HG03159 (cell line): ENCODE data around the gene B4GALT6.

Experiments
- ATAC-seq: cut with Tn5 transposase; IDR thresholded peaks from one replicate; pipeline ENCODE4 v1.9.1; 2021; ENCODE audit warnings: mild to moderate bottlenecking, moderate library complexity; ENCODE audit not compliant: unreplicated experiment

Gene B4GALT6

GRCh38 chr18:31661965-31662364 lies 22.4 kb downstream of the B4GALT6 start:
- ATAC-seq: no peak

- no peak for ATAC-seq
Observed at GRCh38 chr18:31660763-31661162, 23.6 kb downstream of the B4GALT6 start.

GRCh38 chr18:31659576-31660177 lies 24.7 kb downstream of the B4GALT6 start:
- ATAC-seq: no peak

- ATAC-seq: peak; percentile 70
Observed at GRCh38 chr18:31658670-31659575, 25.5 kb downstream of the B4GALT6 start.

GRCh38 chr18:31657823-31658669 lies 26.3 kb downstream of the B4GALT6 start:
- peak; percentile 77 for ATAC-seq

GRCh38 chr18:31656754-31657153 lies 27.6 kb downstream of the B4GALT6 start:
- ATAC-seq: no peak

- no peak for ATAC-seq
Observed at GRCh38 chr18:31655354-31655753, 29.0 kb downstream of the B4GALT6 start.

GRCh38 chr18:31652877-31653276 lies 31.5 kb downstream of the B4GALT6 start:
- no peak for ATAC-seq

- ATAC-seq: no peak
Observed at GRCh38 chr18:31652357-31652756, 32.0 kb downstream of the B4GALT6 start.

GRCh38 chr18:31651369-31651768 lies 33.0 kb downstream of the B4GALT6 start:
- no peak for ATAC-seq

- peak; percentile 55 for ATAC-seq
Observed at GRCh38 chr18:31649978-31650719, 34.2 kb downstream of the B4GALT6 start.

GRCh38 chr18:31649449-31649848 lies 34.9 kb downstream of the B4GALT6 start:
- ATAC-seq: no peak

- peak; percentile 58 for ATAC-seq
Observed at GRCh38 chr18:31648966-31649429, 35.4 kb downstream of the B4GALT6 start.

GRCh38 chr18:31648458-31648857 lies 35.9 kb downstream of the B4GALT6 start:
- no peak for ATAC-seq

- ATAC-seq: no peak
Observed at GRCh38 chr18:31647127-31647753, 37.1 kb downstream of the B4GALT6 start.

- ATAC-seq: no peak
Observed at GRCh38 chr18:31646332-31647126, 37.9 kb downstream of the B4GALT6 start.

- no peak for ATAC-seq
Observed at GRCh38 chr18:31645411-31645810, 39.0 kb downstream of the B4GALT6 start.

GRCh38 chr18:31643003-31643402 lies 41.4 kb downstream of the B4GALT6 start:
- ATAC-seq: no peak

- no peak for ATAC-seq
Observed at GRCh38 chr18:31637445-31637844, 46.9 kb downstream of the B4GALT6 start.
